CD14-positive monocyte (primary cell): Measurements from ENCODE around the gene EMC8. TPM values are rescaled to one million over a fixed set of nuclear protein-coding genes. Genes with fewer than 3 reads are reported as not detected.
A peak's percentile ranks its signal among the peaks of the same experiment; 100 is the strongest.

Experiments
- DNase-seq, 3 donors: peaks; one replicate each; pipeline ENCODE4 v3.0.0-alpha.2; 2011 to 2022
- H2AFZ ChIP-seq: 2 replicates; pipeline ENCODE4 v1.6.0; 2012; ENCODE audit warnings: mild to moderate bottlenecking, low read depth, low read length, inconsistent platforms; ENCODE audit not compliant: insufficient read depth, poor library complexity, severe bottlenecking
- H3K27ac ChIP-seq, 2 donors: 1 replicate in 1 of 2; 2 replicates in 1 of 2; pipeline ENCODE4 v1.5.1; 2012 to 2013; ENCODE audit warnings: low read length in 2 of 2, control low read depth in 1 of 2, inconsistent platforms in 1 of 2, low read depth in 1 of 2, mild to moderate bottlenecking in 1 of 2
- H3K27me3 ChIP-seq, 2 donors: one replicate each; pipeline versions ENCODE4 v1.6.0 to v1.6.1; 2011 to 2013; ENCODE audit warnings: low read length in 2 of 2; ENCODE audit not compliant: control insufficient read depth in 2 of 2, insufficient read depth in 2 of 2
- H3K36me3 ChIP-seq, 2 donors: replicated peaks in 1 of 2; 1 replicate in 1 of 2; 2 replicates in 1 of 2; pipeline versions ENCODE4 v1.5.1 to v1.6.1; 2012 to 2013; ENCODE audit warnings: low read length in 2 of 2, control low read depth in 1 of 2, inconsistent platforms in 1 of 2, mild to moderate bottlenecking in 1 of 2; ENCODE audit not compliant: insufficient read depth in 2 of 2, control insufficient read depth in 1 of 2
- H3K4me1 ChIP-seq, 2 donors: 1 replicate in 1 of 2; 2 replicates in 1 of 2; pipeline versions ENCODE4 v1.5.1 to v1.6.1; 2012 to 2013; ENCODE audit warnings: low read length in 2 of 2, control low read depth in 1 of 2, inconsistent platforms in 1 of 2, mild to moderate bottlenecking in 1 of 2, moderate library complexity in 1 of 2; ENCODE audit not compliant: insufficient read depth in 2 of 2, control insufficient read depth in 1 of 2
- H3K4me2 ChIP-seq: replicated peaks from 2 replicates; pipeline ENCODE3; 2012; ENCODE audit warnings: low read length, moderate library complexity, mild to moderate bottlenecking; ENCODE audit not compliant: poor library complexity, severe bottlenecking; ENCODE audit errors: extremely low read depth
- H3K4me3 ChIP-seq, 3 experiments: fragments of 200-600 bp in 1 of 3; sonication (generic) in 1 of 3; replicated peaks in 1 of 3; 1 replicate in 2 of 3; 2 replicates in 1 of 3; pipeline ENCODE4 v1.5.1; 2011 to 2013; ENCODE audit warnings: low read length in 3 of 3, mild to moderate bottlenecking in 3 of 3, control low read depth in 2 of 3, low read depth in 2 of 3, inconsistent platforms in 1 of 3, moderate library complexity in 1 of 3
- H3K79me2 ChIP-seq: 2 replicates; pipeline ENCODE4 v1.6.0; 2012; ENCODE audit warnings: mild to moderate bottlenecking, control low read depth, inconsistent platforms, low read length, moderate library complexity; ENCODE audit not compliant: insufficient read depth
- H3K9ac ChIP-seq: 2 replicates; pipeline ENCODE4 v1.6.0; 2017; ENCODE audit warnings: low read length, mild to moderate bottlenecking; ENCODE audit not compliant: insufficient read depth, poor library complexity, severe bottlenecking
- H3K9me3 ChIP-seq, 2 donors: replicated peaks in 1 of 2; 1 replicate in 1 of 2; 2 replicates in 1 of 2; pipeline versions ENCODE4 v1.5.1 to v1.6.1; 2012 to 2013; ENCODE audit warnings: low read length in 2 of 2, control low read depth in 1 of 2; ENCODE audit not compliant: control insufficient read depth in 1 of 2, insufficient read depth in 1 of 2
- H4K20me1 ChIP-seq: 2 replicates; pipeline ENCODE4 v1.6.0; 2012; ENCODE audit warnings: mild to moderate bottlenecking, low read length, control low read depth, moderate library complexity; ENCODE audit not compliant: insufficient read depth
- H3K27ac Mint-ChIP-seq, 7 donors: one replicate each; pipeline ENCODE4 v1.8.0; 2020; ENCODE audit warnings: mild to moderate bottlenecking in 7 of 7, mixed read lengths in 7 of 7, moderate library complexity in 6 of 7, inconsistent platforms in 2 of 7
- H3K27me3 Mint-ChIP-seq, 3 donors: one replicate each; pipeline ENCODE4 v1.8.0; 2021 to 2022; ENCODE audit warnings: low read depth in 3 of 3, mild to moderate bottlenecking in 3 of 3, mixed read lengths in 3 of 3, moderate library complexity in 3 of 3, inconsistent platforms in 1 of 3
- H3K36me3 Mint-ChIP-seq, 2 donors: one replicate each; pipeline ENCODE4 v1.8.0; 2020; ENCODE audit warnings: mixed read lengths in 2 of 2, inconsistent platforms in 1 of 2, mild to moderate bottlenecking in 1 of 2
- H3K4me1 Mint-ChIP-seq: one replicate; pipeline ENCODE4 v1.8.0; 2020; ENCODE audit warnings: mild to moderate bottlenecking, mixed read lengths
- H3K4me3 Mint-ChIP-seq, 2 donors: one replicate each; pipeline ENCODE4 v1.8.0; 2020; ENCODE audit warnings: mild to moderate bottlenecking in 2 of 2, mixed read lengths in 2 of 2, moderate library complexity in 1 of 2
- H3K9me3 Mint-ChIP-seq, 7 donors: one replicate each; pipeline ENCODE4 v1.8.0; 2020 to 2022; ENCODE audit warnings: mixed read lengths in 7 of 7, mild to moderate bottlenecking in 6 of 7, moderate library complexity in 6 of 7, inconsistent platforms in 2 of 7
- WGBS: methylation state at CpG from one replicate; pipeline ENCODE4 v1.1.5; 2013; ENCODE audit warnings: missing lambda C conversion rate; ENCODE audit not compliant: insufficient coverage; 5-methylcytosine and 5-hydroxymethylcytosine counted together
- intact Hi-C, 2 donors: fragments of 100-400 bp; cut with micrococcal nuclease; formaldehyde crosslinking; loops; one replicate each; pipeline versions ENCODE4 v1.15.0 to v1.15.1; 2023
- polyA plus RNA-seq, 3 donors: library from polyadenylated mRNA; depleted of rRNA in 1 of 3; unstranded in 2 of 3; stranded (reverse) in 1 of 3; fragments of 300-500 nt in 2 of 3; fragments of >200 nt in 1 of 3; fragmentation: Illumina TruSeq in 2 of 3; gene quantifications; 1 replicate in 2 of 3; 2 replicates in 1 of 3; pipeline ENCODE4 v1.2.3, GENCODE V29; 2012 to 2021
- TF ChIP-seq, protein P1 (sequence below): fragments of 200-600 bp; IDR thresholded peaks from one replicate; pipeline ENCODE4 v1.8.0; 2022; ENCODE audit warnings: antibody characterized with exemption, mild to moderate bottlenecking

EMC8 gene
- polyA plus RNA-seq, 3 donors = 28.2 to 30.0 (median 29.9) TPM

GRCh38 chr16:85780281-85780680, 19.1 kb downstream of the EMC8 start:
- Histone ChIP-seq H3K9ac (no peak overlapping the region), H3K4me3 (no peak overlapping the region), H4K20me1 (peaks cover 29% of the 10 kb centered on the region), H3K9me3 (no peaks in the 10 kb centered on the region), H3K4me2 (no peak overlapping the region), H2AFZ (no peak overlapping the region), H3K27ac (no peak overlapping the region), H3K27me3 (no peaks in the 10 kb centered on the region), H3K36me3 (peaks cover 68 to 88% of the 10 kb centered on the region in 2 donors), H3K4me1 (no peaks in the 10 kb centered on the region), H3K79me2 (no peaks in the 10 kb centered on the region)
- Mint-ChIP-seq H3K4me1 (peaks cover 9% of the 10 kb centered on the region), H3K27ac (peak overlapping the region in 2 of 7 donors; percentile 26 to 31), H3K9me3 (no peaks in the 10 kb centered on the region), H3K4me3 (no peak overlapping the region), H3K27me3 (peaks cover 0 to 1% (median under 1%) of the 10 kb centered on the region in 3 donors), H3K36me3 (peaks cover 66 to 96% of the 10 kb centered on the region in 2 donors)
- intact Hi-C loops = no loop called here
- WGBS = 91% methylated on average over 26 of the region's 26 CpGs
- TF ChIP-seq, protein P1, sequence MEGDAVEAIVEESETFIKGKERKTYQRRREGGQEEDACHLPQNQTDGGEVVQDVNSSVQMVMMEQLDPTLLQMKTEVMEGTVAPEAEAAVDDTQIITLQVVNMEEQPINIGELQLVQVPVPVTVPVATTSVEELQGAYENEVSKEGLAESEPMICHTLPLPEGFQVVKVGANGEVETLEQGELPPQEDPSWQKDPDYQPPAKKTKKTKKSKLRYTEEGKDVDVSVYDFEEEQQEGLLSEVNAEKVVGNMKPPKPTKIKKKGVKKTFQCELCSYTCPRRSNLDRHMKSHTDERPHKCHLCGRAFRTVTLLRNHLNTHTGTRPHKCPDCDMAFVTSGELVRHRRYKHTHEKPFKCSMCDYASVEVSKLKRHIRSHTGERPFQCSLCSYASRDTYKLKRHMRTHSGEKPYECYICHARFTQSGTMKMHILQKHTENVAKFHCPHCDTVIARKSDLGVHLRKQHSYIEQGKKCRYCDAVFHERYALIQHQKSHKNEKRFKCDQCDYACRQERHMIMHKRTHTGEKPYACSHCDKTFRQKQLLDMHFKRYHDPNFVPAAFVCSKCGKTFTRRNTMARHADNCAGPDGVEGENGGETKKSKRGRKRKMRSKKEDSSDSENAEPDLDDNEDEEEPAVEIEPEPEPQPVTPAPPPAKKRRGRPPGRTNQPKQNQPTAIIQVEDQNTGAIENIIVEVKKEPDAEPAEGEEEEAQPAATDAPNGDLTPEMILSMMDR = no peak
- no peak for DNase-seq

- peaks cover 24% of the 10 kb centered on the region for H4K20me1 ChIP-seq
- no peak overlapping the region for H3K4me2 ChIP-seq
- H3K79me2 ChIP-seq = no peaks in the 10 kb centered on the region
- WGBS = 68% methylated on average over 6 of the region's 12 CpGs
- H3K9me3 ChIP-seq = no peaks in the 10 kb centered on the region
- Mint-ChIP-seq H3K9me3 (no peaks in the 10 kb centered on the region), H3K36me3 (peaks cover 63 to 93% of the 10 kb centered on the region in 2 donors), H3K4me1 (peaks cover 9% of the 10 kb centered on the region), H3K27ac (peak overlapping the region in 1 of 7 donors; percentile 6), H3K27me3 (peaks cover 0 to 3% (median 1%) of the 10 kb centered on the region in 3 donors), H3K4me3 (no peak overlapping the region)
- no peak for DNase-seq
- H3K27ac ChIP-seq = no peak overlapping the region
- TF ChIP-seq, protein P1 = no peak
- no peak overlapping the region for H2AFZ ChIP-seq
- H3K9ac ChIP-seq = no peak overlapping the region
- intact Hi-C loops = no loop called here
- peaks cover 61 to 80% of the 10 kb centered on the region in 2 donors for H3K36me3 ChIP-seq
- no peak overlapping the region for H3K4me3 ChIP-seq
- no peaks in the 10 kb centered on the region for H3K27me3 ChIP-seq
- H3K4me1 ChIP-seq = no peaks in the 10 kb centered on the region
Measured at GRCh38 chr16:85778873-85779272, 20.5 kb downstream of the EMC8 start.
